Measurements from ENCODE around the gene PNLIPRP3.

Gene PNLIPRP3

GRCh38 chr10:116524736-116525135 lies 97.1 kb downstream of the PNLIPRP3 start:
- Histone ChIP-seq H3K4me2 (ENCODE audit: low read depth, low read length, poor library complexity, severe bottlenecking) (no peak overlapping the region), H3K27me3 (ENCODE audit: insufficient read depth, low read length, poor library complexity, severe bottlenecking) (no peaks in the 10 kb centered on the region), H2AFZ (ENCODE audit: low read length) (no peak overlapping the region), H3K4me3 (ENCODE audit: low read length, poor library complexity, severe bottlenecking) (no peak overlapping the region), H3K79me2 (ENCODE audit: insufficient read depth, low read length) (no peaks in the 10 kb centered on the region), H3F3A (ENCODE audit: low read depth) (no peaks in the 10 kb centered on the region), H3K36me3 (ENCODE audit: insufficient read depth, low read length) (no peaks in the 10 kb centered on the region), H4K20me1 (ENCODE audit: insufficient read depth, low read length, poor library complexity, severe bottlenecking) (no peaks in the 10 kb centered on the region), H3K9ac (ENCODE audit: low read depth, low read length, poor library complexity, severe bottlenecking) (no peak overlapping the region), H3K9me3 (ENCODE audit: insufficient read depth, low read depth, low read length) (no peaks in the 10 kb centered on the region), H3K4me1 (ENCODE audit: insufficient read depth, low read length, poor library complexity, severe bottlenecking) (no peaks in the 10 kb centered on the region), H3K9me2 (replicated peaks; ENCODE audit: low read depth, low read length) (no peaks in the 10 kb centered on the region)
- TF ChIP-seq CTCF (conservative IDR thresholded peaks at IDR 0.05; ENCODE audit: low read length) (no peak), EZH2phosphoT487 (IDR thresholded peaks at IDR 0.05; ENCODE audit: borderline replicate concordance) (no peak)

DNA sequence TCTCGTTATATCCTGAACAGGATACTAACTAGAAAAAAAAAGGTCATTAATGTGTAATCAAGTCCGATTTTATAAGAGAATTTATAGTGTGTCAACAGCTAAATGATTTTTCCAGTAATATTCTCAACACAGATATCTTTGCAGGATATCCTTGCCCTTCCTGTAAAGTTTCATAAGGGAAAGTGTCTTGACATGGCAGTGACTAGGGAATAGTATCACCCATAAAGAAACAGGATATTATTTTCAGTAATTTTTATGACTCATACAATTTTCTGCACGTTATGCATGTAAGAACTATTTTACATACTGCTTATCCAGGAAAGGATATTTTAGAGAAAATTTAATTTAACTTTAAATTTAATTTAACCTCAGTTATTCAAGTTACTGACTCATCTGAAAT lies 98.6 kb downstream of the PNLIPRP3 start:
- no peaks in the 10 kb centered on the region for H4K20me1 ChIP-seq (ENCODE audit: insufficient read depth, low read length, poor library complexity, severe bottlenecking)
- no peak for TF ChIP-seq EZH2phosphoT487 (IDR thresholded peaks at IDR 0.05; ENCODE audit: borderline replicate concordance)
- TF ChIP-seq CTCF (conservative IDR thresholded peaks at IDR 0.05; ENCODE audit: low read length), result no peak
- no peak overlapping the region for H3K4me3 ChIP-seq (ENCODE audit: low read length, poor library complexity, severe bottlenecking)
- H3F3A ChIP-seq (ENCODE audit: low read depth), result no peaks in the 10 kb centered on the region
- H3K27me3 ChIP-seq (ENCODE audit: insufficient read depth, low read length, poor library complexity, severe bottlenecking), result no peaks in the 10 kb centered on the region
- H3K36me3 ChIP-seq (ENCODE audit: insufficient read depth, low read length), result no peaks in the 10 kb centered on the region
- no peak overlapping the region for H2AFZ ChIP-seq (ENCODE audit: low read length)
- no peak overlapping the region for H3K9ac ChIP-seq (ENCODE audit: low read depth, low read length, poor library complexity, severe bottlenecking)
- no peaks in the 10 kb centered on the region for H3K9me2 ChIP-seq (replicated peaks; ENCODE audit: low read depth, low read length)
- no peaks in the 10 kb centered on the region for H3K79me2 ChIP-seq (ENCODE audit: insufficient read depth, low read length)
- no peak overlapping the region for H3K4me2 ChIP-seq (ENCODE audit: low read depth, low read length, poor library complexity, severe bottlenecking)
- no peaks in the 10 kb centered on the region for H3K9me3 ChIP-seq (ENCODE audit: insufficient read depth, low read depth, low read length)
- no peaks in the 10 kb centered on the region for H3K4me1 ChIP-seq (ENCODE audit: insufficient read depth, low read length, poor library complexity, severe bottlenecking)
